ENCODE results near the gene CALCOCO1. TPM values are rescaled to one million over a fixed set of nuclear protein-coding genes. Genes with fewer than 3 reads are reported as not detected.

CALCOCO1 gene
- total and polyA plus RNA-seq, 10 of the 15 experiments (the other 5 are each of a cell fraction or from before 2014, with no cell fraction given): 2.8 to 55.9 (median 13.7) TPM

DNA sequence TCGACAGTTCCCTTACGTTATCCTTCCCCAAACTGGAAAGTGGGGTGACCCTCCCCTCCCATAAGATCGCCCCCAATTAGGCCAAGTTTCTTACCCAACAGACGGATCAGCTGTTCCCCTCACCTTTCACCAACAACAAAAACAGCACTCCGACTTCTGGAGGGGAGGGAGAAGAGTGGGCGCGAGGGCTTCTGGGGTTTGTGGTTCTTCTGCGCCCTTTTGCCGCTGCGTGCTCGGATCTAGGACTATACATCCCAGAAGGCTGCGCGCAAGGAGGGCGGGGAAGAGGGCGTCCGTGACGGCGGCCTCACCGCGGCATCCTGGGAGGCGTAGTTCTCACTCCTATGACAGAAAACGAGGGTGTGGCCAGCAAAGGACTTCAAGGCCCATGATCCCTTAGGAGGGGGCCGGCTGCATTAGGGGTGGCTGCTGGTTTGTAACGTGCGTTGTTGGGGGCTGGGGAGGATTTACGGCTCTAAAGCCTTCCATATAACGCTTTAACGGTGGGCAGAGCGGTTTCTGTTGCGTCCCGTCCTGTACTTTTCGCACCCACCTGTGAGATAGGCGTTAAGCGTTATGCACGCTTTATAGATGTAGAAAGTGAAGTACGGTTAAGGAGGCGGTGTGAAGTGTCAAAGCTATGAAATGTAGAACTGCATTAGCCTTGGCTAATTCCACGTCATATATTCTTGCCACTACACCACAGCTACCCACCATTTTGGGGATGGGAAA is at the start of gene CALCOCO1 (continued):
- TF ChIP-seq, protein P1, sequence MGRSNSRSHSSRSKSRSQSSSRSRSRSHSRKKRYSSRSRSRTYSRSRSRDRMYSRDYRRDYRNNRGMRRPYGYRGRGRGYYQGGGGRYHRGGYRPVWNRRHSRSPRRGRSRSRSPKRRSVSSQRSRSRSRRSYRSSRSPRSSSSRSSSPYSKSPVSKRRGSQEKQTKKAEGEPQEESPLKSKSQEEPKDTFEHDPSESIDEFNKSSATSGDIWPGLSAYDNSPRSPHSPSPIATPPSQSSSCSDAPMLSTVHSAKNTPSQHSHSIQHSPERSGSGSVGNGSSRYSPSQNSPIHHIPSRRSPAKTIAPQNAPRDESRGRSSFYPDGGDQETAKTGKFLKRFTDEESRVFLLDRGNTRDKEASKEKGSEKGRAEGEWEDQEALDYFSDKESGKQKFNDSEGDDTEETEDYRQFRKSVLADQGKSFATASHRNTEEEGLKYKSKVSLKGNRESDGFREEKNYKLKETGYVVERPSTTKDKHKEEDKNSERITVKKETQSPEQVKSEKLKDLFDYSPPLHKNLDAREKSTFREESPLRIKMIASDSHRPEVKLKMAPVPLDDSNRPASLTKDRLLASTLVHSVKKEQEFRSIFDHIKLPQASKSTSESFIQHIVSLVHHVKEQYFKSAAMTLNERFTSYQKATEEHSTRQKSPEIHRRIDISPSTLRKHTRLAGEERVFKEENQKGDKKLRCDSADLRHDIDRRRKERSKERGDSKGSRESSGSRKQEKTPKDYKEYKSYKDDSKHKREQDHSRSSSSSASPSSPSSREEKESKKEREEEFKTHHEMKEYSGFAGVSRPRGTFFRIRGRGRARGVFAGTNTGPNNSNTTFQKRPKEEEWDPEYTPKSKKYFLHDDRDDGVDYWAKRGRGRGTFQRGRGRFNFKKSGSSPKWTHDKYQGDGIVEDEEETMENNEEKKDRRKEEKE (IDR thresholded peaks at IDR 0.05): peak; percentile 82
- TF ChIP-seq SMARCA5 (IDR thresholded peaks at IDR 0.05) (no peak), NFYB (IDR thresholded peaks at IDR 0.05; ENCODE audit: insufficient read depth, low read depth, low read length) (no peak), GABPA (IDR thresholded peaks at IDR 0.05; ENCODE audit: low read depth) (no peak), SREBF1 (IDR thresholded peaks at IDR 0.05; ENCODE audit: low read length) (peak; percentile 92), SMAD5 (IDR thresholded peaks at IDR 0.05; ENCODE audit: low read depth) (0 out of 2 replicates have a peak, but pooled peaks have one; percentile 36), JUND (IDR thresholded peaks at IDR 0.05; ENCODE audit: low read depth, low read length) (peak; percentile 66; the same call in 1 of the 2 replicates), SUPT20H (IDR thresholded peaks at IDR 0.05; ENCODE audit: borderline replicate concordance, control insufficient read depth, low read depth, low read length) (no peak), PAX8 (IDR thresholded peaks at IDR 0.05) (no peak), LARP7 (IDR thresholded peaks at IDR 0.05) (peak; percentile 69; the same call in 1 of the 2 replicates)
- TF ChIP-seq, protein P2, sequence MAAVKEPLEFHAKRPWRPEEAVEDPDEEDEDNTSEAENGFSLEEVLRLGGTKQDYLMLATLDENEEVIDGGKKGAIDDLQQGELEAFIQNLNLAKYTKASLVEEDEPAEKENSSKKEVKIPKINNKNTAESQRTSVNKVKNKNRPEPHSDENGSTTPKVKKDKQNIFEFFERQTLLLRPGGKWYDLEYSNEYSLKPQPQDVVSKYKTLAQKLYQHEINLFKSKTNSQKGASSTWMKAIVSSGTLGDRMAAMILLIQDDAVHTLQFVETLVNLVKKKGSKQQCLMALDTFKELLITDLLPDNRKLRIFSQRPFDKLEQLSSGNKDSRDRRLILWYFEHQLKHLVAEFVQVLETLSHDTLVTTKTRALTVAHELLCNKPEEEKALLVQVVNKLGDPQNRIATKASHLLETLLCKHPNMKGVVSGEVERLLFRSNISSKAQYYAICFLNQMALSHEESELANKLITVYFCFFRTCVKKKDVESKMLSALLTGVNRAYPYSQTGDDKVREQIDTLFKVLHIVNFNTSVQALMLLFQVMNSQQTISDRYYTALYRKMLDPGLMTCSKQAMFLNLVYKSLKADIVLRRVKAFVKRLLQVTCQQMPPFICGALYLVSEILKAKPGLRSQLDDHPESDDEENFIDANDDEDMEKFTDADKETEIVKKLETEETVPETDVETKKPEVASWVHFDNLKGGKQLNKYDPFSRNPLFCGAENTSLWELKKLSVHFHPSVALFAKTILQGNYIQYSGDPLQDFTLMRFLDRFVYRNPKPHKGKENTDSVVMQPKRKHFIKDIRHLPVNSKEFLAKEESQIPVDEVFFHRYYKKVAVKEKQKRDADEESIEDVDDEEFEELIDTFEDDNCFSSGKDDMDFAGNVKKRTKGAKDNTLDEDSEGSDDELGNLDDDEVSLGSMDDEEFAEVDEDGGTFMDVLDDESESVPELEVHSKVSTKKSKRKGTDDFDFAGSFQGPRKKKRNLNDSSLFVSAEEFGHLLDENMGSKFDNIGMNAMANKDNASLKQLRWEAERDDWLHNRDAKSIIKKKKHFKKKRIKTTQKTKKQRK (IDR thresholded peaks at IDR 0.05; ENCODE audit: low read depth, low read length): no peak
- TF ChIP-seq, protein P3, sequence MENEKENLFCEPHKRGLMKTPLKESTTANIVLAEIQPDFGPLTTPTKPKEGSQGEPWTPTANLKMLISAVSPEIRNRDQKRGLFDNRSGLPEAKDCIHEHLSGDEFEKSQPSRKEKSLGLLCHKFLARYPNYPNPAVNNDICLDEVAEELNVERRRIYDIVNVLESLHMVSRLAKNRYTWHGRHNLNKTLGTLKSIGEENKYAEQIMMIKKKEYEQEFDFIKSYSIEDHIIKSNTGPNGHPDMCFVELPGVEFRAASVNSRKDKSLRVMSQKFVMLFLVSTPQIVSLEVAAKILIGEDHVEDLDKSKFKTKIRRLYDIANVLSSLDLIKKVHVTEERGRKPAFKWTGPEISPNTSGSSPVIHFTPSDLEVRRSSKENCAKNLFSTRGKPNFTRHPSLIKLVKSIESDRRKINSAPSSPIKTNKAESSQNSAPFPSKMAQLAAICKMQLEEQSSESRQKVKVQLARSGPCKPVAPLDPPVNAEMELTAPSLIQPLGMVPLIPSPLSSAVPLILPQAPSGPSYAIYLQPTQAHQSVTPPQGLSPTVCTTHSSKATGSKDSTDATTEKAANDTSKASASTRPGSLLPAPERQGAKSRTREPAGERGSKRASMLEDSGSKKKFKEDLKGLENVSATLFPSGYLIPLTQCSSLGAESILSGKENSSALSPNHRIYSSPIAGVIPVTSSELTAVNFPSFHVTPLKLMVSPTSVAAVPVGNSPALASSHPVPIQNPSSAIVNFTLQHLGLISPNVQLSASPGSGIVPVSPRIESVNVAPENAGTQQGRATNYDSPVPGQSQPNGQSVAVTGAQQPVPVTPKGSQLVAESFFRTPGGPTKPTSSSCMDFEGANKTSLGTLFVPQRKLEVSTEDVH (IDR thresholded peaks at IDR 0.05; ENCODE audit: low read depth, partially characterized antibody): no peak
- TF ChIP-seq, protein P4, sequence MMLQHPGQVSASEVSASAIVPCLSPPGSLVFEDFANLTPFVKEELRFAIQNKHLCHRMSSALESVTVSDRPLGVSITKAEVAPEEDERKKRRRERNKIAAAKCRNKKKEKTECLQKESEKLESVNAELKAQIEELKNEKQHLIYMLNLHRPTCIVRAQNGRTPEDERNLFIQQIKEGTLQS (IDR thresholded peaks at IDR 0.05; ENCODE audit: borderline replicate concordance, extremely low read depth, low read depth, low read length): peak; percentile 68; the same call in 1 of the 2 replicates
- TF ChIP-seq, protein P5, sequence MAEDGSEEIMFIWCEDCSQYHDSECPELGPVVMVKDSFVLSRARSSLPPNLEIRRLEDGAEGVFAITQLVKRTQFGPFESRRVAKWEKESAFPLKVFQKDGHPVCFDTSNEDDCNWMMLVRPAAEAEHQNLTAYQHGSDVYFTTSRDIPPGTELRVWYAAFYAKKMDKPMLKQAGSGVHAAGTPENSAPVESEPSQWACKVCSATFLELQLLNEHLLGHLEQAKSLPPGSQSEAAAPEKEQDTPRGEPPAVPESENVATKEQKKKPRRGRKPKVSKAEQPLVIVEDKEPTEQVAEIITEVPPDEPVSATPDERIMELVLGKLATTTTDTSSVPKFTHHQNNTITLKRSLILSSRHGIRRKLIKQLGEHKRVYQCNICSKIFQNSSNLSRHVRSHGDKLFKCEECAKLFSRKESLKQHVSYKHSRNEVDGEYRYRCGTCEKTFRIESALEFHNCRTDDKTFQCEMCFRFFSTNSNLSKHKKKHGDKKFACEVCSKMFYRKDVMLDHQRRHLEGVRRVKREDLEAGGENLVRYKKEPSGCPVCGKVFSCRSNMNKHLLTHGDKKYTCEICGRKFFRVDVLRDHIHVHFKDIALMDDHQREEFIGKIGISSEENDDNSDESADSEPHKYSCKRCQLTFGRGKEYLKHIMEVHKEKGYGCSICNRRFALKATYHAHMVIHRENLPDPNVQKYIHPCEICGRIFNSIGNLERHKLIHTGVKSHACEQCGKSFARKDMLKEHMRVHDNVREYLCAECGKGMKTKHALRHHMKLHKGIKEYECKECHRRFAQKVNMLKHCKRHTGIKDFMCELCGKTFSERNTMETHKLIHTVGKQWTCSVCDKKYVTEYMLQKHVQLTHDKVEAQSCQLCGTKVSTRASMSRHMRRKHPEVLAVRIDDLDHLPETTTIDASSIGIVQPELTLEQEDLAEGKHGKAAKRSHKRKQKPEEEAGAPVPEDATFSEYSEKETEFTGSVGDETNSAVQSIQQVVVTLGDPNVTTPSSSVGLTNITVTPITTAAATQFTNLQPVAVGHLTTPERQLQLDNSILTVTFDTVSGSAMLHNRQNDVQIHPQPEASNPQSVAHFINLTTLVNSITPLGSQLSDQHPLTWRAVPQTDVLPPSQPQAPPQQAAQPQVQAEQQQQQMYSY (CRISPR knock-in tag; IDR thresholded peaks at IDR 0.05): no peak

Measured in GM12878 (cell line).